Eye (tissue), 1 donor: Measurements from ENCODE around the gene PPP2R3B.

ENCODE experiments used
- DNase-seq: peaks from one replicate; pipeline ENCODE4 v3.0.0-alpha.2; 2015

PPP2R3B gene

DNA sequence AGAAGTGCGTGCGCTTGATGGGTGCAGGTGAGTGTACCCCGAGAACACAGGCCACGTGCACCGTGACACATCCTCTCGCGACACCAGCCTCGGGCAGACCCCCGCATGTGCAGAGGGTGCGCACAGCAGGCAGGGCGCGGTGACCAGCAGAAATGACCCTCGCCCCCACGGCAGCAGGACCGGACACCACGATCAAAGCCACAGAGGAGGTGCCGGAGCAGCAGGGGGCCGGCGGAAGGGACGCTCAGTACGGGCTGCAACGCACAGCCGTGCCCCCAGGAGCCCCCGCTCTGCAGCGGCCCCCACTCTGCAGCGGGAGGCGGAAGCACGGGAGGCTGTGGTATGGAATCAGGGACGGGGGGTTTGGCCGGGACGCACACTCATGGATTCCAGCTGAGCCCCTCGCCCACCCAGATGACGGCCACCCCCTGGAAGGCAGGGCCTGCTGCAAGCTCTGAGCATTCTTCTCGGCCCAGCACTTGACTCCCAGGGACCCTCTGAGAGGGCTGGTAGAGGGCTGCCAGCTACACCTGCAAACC is 17.1 kb downstream of the PPP2R3B start:
- DNase-seq = no peak

DNA sequence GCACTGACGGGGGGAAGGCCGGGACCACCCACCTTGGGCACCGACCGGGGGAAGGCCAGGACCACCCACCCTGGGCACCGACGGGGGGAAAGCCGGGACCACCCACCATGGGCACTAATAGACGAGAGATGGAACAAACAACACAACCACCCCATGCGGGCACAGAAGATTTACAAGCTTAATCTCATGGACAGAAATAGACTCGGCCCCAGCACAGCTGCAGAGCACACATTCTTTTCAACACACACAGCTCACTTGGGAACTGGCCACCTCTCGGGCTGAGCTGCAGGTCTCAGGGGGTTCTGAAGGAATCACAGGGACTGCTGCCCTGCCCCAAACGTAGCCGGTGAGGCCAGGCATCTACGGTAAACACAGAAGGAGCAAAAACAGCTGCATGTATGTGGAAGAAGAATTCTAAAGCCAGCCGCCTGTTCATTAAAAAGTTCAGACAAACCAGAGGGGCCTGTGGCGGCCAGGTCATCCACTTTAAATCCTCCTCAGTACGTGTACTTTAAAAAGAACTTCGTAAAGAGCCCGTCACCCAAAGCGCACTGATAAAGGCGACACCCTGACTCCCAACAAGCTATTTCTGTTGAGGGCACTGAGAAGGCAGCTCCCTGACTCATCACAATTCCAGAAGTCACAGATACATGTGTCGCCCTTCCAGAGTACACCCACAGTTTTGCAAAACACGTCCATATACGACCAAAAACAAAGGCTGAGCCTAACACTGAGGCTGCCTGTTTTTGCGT is 17.7 kb downstream of the PPP2R3B start:
- peak; percentile 37 for DNase-seq

DNA sequence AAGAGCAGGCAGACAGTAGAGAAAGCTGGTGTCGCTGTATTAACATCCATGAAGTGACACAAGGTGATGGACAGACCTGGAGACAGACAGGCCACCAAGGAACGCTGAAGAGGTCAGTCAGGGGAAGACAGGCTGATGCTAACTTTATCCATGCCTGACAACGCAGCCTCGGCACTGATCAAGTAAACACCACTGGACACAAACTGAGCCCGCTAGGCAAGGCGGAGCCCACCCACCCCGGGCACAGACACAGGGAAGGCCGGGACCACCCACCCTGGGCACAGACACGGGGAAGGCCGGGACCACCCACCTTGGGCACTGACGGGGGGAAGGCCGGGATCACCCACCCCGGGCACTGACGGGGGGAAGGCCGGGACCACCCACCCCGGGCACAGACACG is 18.8 kb downstream of the PPP2R3B start:
- no peak for DNase-seq

DNA sequence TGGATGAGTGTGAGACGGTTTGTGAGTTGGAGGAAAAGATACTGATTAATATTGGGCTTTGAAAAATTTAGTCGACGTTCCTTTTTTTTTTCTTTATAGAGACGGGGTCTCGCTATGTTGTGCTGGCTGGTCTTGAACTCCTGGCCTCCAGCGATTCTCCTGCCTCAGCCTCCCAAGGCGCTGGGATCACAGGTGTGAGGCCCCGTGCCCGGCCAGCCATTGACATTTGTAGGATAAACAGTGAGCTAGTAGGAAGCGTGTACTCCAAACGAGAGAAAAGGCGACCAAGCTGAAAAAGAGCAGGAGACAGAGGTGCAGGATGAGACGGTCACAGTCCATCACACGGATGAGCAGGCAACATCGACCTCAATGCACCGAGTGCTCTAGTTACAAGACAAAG is 19.4 kb downstream of the PPP2R3B start:
- DNase-seq = no peak

DNA sequence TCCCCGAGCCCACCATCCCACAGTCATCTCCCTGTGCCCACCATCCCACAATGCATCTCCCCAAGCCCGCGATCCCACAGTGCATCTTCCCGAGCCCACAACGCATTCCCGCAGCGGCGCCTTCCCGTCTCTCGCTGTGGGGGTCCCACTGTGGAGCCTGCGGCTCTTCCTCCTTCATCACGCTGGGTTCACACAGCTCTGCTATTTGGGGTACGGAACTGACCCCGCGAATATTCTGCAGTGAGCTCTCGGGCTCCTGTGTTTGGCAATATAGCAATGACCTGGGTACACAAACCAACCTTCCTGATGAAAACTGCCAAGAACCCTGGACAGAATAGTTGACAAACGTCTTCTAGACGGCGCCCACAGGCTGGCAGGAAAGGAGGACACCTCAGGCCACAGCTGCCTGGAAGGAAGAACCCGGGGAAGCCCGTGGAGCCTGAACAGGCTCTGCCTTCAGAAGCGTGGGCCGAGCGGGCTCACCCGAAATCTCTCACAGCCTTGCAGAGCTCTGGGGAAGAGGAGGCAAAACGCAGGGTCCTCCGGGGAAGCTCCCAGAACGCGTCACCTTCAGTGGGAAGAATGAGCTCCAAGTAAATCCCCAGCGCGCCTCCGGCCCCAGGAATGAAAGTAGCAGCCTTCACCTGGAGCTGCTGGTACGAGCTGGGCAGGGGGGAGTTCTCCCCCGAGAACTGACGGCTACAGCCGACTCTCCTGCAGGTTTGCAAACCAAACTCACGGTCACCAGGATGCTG is 22.9 kb downstream of the PPP2R3B start:
- no peak for DNase-seq

DNA sequence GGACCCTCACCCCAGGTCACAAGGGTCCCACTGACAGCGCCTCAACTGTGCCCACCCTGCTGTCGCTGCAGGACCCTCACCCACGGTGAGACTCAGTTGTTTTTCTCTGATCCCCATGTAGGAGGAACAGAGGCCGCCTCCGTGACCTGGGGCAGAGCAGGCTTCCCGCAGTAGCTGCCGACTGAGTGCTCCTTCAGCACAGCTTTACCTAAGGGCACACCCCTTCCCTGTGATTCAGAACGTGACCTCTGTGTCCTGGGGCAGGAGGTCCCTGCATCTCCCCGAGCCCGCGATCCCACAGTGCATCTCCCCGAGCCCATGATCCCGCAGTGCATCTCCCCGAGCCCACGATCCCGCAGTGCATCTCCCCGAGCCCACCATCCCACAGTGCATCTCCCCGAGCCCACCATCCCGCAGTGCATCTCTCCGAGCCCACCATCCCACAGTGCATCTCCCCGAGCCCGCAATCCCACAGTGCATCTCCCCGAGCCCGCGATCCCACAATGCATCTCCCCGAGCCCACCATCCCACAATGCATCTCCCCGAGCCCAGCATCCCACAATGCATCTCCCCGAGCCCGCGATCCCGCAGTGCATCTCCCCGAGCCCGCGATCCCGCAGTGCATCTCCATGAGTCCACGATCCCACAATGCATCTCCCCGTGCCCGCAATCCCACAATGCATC is 23.6 kb downstream of the PPP2R3B start:
- DNase-seq = no peak

DNA sequence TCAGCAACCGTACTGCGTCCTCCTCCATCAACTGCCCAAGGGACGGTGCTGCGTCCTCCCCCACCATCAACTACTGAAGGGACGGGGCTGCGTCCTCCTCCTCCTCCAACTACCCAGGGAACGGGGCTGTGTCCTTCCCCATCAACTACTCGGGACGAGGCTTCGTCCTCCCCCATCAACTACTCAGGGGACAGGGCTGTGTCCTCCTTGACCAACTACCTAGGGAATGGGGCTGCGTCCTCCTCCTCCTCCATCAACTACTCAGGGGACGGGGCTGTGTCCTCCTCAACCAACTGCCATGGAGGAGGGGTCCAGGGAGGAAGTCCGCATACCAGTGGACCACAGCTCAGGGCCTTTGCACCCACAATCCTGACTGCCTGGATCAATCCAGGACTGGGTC is 24.4 kb downstream of the PPP2R3B start:
- no peak for DNase-seq

DNA sequence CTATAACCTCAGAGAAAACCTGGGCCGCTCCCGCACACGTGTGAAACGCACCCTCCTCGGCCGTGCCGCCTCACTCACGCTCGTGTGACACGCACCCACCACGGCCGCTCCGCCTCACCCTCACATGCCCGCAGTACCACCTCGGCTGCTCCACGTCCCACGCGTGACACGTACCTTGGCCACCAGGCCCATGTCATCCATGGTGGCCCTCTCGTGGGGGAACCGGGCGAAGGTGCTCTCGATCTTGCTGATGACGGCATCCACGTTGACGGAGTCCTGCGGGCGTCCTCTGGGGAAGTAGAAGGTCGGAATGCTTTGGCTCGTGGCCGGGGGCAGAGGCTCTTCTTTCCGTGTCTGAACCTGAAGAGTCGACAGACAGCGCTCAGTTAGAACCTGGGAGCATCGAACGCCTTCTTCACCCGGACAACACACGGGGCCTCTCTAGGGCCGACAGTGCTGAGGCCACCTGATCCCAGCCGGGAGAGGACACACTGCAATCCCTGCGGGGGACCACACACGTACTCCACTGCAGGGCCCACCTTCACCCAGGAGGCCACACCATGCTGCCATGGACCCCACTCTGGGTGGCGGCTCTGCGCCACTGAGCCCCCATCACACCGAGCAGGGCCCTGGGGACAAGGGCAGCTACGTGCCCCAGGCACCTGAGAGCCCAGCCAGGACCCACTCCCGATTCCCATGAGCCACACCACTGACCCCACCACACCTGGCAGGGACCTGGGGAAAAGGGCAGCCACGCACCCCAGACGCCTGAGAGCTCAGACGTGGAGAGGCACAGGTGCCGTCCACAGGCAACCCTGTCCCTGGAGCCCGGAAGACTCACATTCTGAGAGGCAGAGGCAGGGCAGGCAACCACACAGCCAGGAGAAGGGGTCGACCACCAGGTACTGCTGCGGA is 25.2 kb downstream of the PPP2R3B start:
- no peak for DNase-seq

DNA sequence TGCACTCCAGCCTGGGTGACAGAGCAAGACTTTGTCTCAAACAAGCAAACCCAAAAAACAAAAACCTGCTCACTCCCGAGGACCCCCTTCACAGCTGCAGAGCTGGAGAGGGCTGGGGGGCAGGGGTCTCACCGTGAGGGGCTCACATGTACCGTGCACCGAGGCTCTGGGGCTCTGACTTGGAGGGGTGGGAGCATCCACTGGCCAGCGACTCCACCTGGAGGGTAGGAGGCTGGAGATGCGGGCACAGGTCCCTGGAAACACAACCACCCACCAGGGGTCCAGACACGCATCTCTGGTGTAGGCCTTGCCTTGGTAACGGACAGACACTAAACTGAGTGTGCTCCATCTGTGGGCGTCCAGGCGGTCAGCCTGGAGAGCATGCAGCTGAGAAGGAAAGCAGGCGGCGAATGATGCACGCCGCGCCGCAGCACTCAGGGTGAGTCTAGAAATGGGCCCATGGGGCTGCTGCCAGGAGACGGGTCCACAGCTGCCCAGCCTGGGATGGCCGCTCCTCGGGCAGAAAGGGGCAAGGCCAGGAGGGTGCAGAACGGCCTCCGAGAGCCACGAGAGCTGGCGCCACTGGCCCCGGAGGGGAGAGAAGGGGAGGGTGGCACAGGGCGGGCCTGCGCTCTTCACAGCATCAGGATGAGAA is 26.1 kb downstream of the PPP2R3B start:
- no peak for DNase-seq

DNA sequence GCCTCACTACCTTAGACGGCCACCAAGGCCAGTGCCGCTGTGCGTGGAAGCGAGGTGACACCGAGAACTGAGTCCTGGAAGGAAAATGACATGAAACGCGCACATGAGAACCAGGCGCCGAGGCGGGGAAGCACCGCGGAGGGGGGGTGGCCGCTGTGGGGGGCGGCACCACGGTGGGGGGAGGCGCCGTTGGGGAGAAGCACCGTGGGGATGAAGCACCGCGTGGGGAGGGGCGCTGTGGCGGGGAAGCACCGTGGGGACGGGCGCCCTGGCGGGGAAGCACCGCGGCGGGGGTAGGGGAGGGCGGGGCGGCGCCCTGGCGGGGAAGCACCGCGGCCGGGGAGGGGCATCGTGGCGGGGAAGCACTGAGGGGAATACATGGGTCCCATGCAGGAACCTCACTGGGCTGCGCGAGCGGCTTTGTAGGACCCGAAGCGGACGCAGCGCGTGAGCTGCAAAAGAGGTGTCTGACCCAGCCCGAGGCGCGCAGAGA is 28.0 kb downstream of the PPP2R3B start:
- no peak for DNase-seq

DNA sequence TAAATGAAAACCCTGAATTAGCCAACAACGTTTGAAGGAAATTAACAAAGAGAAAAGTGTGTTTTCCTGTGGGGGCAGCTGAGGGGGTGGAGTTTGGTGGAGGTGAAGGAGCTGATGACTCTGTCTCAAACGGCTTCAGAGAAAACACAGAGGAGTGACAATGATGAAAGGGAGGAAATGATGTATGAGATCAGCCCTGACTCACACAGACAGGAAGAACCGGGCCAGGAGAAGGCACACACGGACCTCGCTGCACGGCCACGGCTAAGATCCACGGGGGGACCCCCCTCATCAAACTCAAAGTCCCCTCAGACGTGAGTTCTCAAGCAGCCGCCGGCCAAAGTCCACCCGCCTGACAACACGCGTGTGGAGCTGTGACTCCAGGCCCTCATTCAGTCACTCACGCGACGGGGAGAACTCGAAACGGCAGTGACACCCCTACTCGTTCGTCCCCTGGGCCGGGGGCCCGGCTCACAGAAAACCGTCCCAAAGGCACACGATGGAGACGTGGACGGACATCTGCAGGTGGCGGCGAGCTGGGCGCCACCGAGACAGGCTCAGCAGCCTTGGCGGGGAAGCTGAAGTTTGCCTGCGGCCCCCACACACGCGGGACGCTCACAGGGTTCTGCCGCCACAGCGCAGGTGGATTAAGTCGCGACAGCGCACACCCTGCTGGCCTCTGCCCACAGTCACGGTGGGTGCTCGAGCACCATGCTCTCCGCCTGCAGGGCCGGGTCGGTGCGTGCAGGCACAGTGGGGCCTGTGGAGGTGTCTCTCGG is 28.8 kb downstream of the PPP2R3B start:
- DNase-seq = no peak

DNA sequence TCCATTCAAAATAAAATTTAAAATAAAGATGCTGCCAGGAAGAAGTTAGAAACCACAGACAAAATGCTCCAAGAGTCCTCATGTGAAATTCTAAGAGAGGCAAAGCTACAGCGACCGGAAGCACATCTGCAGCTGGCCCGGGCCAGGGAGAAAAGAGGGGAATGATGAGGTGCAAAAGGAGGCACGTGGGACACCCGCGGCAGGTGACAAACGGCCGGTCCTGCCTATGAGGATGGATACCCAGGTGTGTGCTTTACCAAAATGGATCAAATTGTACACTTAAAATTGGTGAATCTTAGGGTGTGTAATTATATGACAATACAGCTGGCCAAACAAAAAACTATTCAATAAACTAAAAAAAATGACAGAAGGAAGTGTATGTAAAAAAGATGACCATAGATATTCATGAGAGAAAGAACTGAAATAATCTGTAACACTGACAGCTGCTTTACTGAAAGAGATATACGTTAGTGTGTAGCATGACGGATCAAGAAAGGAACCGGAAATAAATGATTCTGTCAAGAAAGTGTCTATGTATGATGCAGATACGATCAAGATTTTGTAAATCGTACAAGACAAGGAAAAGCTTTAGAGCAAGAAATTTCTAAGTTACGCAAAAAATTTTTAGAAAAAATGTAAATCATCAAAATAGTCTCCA is 29.5 kb downstream of the PPP2R3B start:
- DNase-seq = no peak

DNA sequence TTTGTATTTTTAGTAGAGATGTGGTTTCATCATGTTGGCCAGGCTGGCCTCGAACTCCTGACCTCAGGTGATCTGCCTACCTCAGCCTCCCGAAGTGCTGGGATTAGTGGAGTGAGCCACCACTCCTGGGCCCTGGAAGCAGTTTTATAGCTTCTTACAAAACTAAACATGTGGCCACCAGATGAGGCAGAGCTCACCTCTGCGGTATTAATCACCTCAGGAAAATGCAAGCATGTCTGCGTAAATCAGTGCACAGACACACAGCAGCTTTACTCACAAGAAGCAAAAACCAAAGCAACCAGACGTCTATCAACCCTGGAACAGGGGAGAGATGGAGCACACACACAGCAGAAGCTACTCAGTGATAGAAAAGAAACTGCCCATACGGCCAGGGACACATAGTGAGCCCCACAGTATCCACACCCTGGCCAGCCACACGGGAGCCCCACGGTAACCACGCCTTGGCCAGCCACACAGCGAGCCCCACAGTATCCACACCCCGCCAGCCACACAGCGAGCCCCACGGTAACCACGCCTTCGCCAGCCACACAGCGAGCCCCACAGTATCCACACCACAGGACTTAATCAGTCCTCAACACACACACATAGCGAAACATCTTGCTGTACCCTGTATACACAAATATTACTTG is 30.2 kb downstream of the PPP2R3B start:
- no peak for DNase-seq

DNA sequence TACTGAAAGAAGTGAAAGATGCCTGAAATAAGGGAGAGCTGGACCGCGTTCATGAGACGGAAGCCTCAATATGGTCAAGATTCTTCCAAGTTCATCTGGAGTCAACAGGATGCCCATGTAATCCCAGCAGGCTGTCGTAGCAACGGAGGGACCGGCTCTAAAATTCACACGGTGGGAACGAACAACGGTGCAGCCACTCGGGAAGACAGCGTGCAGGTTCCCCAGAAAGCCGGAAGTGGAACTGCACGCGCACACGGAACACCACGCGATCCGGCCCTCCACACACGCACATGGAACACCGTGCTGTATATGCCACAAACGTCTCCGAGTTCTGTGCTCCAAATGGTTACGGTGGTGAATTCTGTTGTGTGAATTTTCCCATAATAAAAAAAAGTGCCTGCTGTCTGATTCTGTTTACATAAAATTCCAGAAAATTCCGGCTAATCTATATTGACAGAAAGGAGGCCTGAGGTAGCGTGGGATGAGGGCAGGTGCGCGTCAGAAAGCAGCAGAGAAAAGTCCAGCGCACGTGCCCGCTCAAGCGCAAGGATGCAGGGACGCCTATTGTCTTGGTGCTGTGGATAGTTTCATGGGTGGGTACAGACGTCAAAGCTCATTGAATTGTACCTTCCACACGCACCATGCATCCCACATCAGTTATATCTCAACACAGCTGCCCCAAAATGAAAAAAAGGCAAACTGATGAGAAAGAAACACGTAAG is 31.2 kb downstream of the PPP2R3B start:
- DNase-seq = peak; percentile 56

DNA sequence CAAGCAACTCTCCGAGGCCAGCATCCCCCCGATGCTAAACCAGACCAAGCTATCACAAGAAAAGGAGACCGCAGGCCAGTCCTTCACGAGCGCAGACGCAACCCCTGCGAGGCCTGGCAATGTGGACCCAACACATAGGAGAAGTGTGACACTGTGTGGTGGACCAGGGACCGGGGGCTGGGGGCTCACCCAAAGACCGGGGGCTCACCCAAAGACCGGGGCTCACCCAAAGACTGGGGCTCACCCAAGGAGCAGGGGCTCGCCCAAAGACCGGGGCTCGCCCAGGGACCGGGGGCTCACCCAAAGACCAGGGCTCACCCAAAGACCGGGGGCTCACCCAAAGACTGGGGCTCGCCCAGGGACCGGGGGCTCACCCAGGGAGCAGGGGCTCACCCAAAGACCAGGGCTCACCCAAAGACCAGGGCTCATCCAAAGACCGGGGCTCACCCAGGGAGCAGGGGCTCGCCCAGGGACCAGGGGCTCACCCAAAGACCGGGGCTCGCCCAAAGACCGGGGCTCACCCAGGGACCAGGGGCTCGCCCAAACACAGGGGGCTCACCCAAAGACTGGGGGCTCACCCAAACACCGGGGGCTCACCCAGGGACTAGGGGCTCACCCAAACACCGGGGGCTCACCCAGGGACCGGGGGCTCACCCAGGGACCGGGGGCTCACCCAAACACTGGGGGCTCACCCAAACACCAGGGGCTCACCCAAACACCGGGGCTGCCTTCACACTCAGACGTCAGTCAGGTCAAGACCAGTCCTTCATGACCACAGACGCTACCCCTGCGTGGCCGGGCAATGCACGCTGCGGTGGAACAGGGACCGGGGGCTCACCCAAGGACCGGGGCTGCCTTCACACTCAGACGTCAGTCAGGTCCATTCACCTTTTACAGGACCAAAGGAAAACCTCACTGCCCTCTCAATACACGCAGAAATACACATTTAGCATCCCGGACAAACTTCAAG is 32.9 kb downstream of the PPP2R3B start:
- DNase-seq = no peak

DNA sequence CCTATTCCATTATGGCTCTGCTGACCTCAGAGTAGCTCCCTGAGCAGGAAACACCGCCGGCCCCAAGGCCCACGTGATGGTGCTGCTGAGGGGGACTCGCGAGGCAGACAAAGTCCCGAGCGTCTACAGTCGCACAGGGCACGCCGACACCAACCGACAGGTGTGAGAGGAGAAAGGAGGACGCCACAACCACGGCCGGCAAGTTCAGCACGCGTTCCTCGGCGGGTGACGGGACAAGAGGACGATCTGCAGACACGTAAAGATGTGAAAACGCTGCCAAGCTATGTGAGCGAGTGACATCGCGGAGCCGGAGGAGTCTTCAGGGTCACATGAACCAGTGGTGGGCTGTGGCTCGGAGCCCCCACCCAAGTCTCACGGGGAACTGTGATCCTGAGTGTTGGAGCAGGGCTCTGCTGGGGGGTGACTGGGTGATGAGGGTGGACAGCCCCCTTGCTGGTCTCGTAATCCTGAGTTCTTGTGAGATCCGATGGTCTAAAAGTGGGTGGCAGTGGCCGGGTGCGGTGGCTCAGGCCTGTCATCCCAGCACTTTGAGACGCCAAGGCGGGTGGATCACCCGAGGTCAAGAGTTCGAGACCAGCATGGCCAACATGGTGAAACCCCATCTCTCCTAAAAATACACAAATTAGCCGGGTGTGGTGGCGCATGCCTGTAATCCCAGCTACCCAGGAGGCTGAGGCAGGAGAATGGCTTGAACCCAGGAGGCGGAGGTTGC is 34.0 kb downstream of the PPP2R3B start:
- no peak for DNase-seq

DNA sequence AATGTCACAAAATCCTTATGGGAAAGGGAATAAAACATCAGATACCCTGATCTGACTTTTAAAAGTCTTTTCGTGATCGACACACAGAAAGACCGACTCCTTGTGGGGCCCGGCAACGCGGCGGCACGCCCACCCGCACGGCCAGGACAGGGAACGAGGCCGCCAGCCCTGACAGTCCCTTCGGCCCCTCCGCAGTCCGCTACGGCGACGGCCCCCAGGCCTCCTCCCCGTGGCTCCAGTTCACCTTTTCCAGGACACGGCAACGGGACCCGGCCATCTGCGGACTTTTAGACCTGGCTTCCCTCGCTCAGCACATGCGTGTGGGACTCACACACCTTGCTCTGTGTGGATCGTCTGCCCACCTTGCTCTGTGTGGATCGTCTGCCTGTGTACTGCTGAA is 34.5 kb downstream of the PPP2R3B start:
- no peak for DNase-seq
